Measurements from ENCODE around the gene PCDH9.

GRCh38 chr13:66623129-66623820 lies 606.9 kb downstream of the PCDH9 start:
- no peak for TF ChIP-seq POLR2A (IDR thresholded peaks at IDR 0.05)
- TF ChIP-seq CTCF (IDR thresholded peaks at IDR 0.05) = no peak
